RWPE2 (cell line): ENCODE measurements around the gene KRTDAP.

Experiments used
- ATAC-seq: fragments of 200-7000 bp; cut with Tn5 transposase; 3 replicates; pipeline ENCODE4 v1.9.1; 2021; ENCODE audit warnings: low read depth
- DNase-seq: peaks from one replicate; pipeline ENCODE4 v3.0.0-alpha.2; 2020; ENCODE audit warnings: low spot score
- H3K27ac ChIP-seq: fragments of 450-650 bp; 2 replicates; pipeline ENCODE4 v1.5.1; 2017; ENCODE audit warnings: mild to moderate bottlenecking; ENCODE audit not compliant: poor library complexity, severe bottlenecking
- H3K27me3 ChIP-seq: fragments of 250-450 bp; sonication (Bioruptor Pico); 2 replicates; pipeline ENCODE4 v1.5.1; 2021; ENCODE audit warnings: mild to moderate bottlenecking, moderate library complexity; ENCODE audit not compliant: insufficient read depth, poor library complexity, severe bottlenecking
- H3K36me3 ChIP-seq: fragments of 250-450 bp; sonication (Bioruptor Pico); 2 replicates; pipeline ENCODE4 v1.5.1; 2020; ENCODE audit warnings: low read depth, mild to moderate bottlenecking, moderate library complexity
- H3K4me1 ChIP-seq: fragments of 250-450 bp; sonication (Bioruptor Pico); 2 replicates; pipeline ENCODE4 v1.5.1; 2021; ENCODE audit warnings: mild to moderate bottlenecking, moderate library complexity; ENCODE audit not compliant: insufficient read depth, poor library complexity, severe bottlenecking
- H3K4me3 ChIP-seq: fragments of 250-450 bp; sonication (Bioruptor Pico); 2 replicates; pipeline ENCODE4 v1.5.1; 2021; ENCODE audit warnings: mild to moderate bottlenecking, moderate library complexity; ENCODE audit not compliant: severe bottlenecking
- H3K9me3 ChIP-seq: fragments of 250-450 bp; sonication (Bioruptor Pico); 2 replicates; pipeline ENCODE4 v1.5.1; 2021; ENCODE audit warnings: mild to moderate bottlenecking, moderate library complexity; ENCODE audit not compliant: severe bottlenecking
- TF ChIP-seq, protein P1 (sequence below): fragments of 450-650 bp; IDR thresholded peaks from one replicate; pipeline ENCODE4 v1.5.1; 2017; ENCODE audit warnings: mild to moderate bottlenecking, moderate library complexity; ENCODE audit not compliant: poor library complexity, severe bottlenecking

Gene KRTDAP

DNA sequence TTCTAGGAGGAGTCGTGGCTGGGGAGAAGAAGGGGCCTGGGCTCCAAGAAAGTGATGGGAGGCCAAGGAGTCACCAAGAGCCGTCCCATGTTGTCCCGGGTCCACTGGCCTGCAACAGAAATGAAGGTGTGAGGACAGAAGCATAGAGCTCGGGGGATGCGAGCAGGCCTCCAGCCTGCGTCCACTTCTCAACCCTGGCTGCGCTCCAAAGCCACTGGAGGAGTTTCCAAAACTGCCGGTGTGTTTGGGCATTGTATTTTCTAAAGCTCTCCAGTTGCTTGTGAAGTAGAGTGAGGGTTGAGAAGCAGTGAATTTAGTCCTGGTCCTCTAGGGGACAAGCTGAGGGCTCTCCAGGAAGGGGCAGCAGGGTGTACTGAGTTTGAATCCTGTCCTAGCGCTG is 29.2 kb downstream of the KRTDAP start:
- no peak for ATAC-seq
- no peak for DNase-seq
- no peak overlapping the region for H3K4me3 ChIP-seq
- TF ChIP-seq, protein P1, sequence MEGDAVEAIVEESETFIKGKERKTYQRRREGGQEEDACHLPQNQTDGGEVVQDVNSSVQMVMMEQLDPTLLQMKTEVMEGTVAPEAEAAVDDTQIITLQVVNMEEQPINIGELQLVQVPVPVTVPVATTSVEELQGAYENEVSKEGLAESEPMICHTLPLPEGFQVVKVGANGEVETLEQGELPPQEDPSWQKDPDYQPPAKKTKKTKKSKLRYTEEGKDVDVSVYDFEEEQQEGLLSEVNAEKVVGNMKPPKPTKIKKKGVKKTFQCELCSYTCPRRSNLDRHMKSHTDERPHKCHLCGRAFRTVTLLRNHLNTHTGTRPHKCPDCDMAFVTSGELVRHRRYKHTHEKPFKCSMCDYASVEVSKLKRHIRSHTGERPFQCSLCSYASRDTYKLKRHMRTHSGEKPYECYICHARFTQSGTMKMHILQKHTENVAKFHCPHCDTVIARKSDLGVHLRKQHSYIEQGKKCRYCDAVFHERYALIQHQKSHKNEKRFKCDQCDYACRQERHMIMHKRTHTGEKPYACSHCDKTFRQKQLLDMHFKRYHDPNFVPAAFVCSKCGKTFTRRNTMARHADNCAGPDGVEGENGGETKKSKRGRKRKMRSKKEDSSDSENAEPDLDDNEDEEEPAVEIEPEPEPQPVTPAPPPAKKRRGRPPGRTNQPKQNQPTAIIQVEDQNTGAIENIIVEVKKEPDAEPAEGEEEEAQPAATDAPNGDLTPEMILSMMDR: no peak
- no peaks in the 10 kb centered on the region for H3K36me3 ChIP-seq
- H3K9me3 ChIP-seq: no peaks in the 10 kb centered on the region
- H3K27ac ChIP-seq: no peak overlapping the region
- H3K4me1 ChIP-seq: no peaks in the 10 kb centered on the region
- H3K27me3 ChIP-seq: no peaks in the 10 kb centered on the region

DNA sequence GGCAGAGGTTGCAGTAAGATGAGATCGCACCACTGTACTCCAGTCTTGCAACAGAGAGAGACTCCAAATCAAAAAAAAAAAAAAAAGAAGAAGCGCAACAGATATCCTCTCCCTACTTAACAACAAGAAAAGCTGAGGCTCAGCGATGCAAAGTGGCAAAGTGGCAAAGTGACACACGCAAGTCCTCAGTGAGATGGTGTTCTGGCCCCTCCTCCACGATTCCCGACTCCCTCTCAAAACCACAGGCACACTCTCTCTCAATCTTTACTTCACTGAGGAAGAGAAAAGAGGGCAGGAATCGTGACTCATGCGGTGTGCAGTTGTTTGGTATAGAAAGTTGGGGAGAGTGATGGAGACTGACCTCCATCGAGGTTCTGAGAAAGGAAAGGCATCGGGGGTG is 29.7 kb downstream of the KRTDAP start:
- TF ChIP-seq, protein P1: no peak
- ATAC-seq (no peak), DNase-seq (no peak)
- Histone ChIP-seq H3K36me3 (no peaks in the 10 kb centered on the region), H3K27me3 (no peaks in the 10 kb centered on the region), H3K27ac (no peak overlapping the region), H3K4me1 (no peaks in the 10 kb centered on the region), H3K4me3 (no peak overlapping the region), H3K9me3 (no peaks in the 10 kb centered on the region)

DNA sequence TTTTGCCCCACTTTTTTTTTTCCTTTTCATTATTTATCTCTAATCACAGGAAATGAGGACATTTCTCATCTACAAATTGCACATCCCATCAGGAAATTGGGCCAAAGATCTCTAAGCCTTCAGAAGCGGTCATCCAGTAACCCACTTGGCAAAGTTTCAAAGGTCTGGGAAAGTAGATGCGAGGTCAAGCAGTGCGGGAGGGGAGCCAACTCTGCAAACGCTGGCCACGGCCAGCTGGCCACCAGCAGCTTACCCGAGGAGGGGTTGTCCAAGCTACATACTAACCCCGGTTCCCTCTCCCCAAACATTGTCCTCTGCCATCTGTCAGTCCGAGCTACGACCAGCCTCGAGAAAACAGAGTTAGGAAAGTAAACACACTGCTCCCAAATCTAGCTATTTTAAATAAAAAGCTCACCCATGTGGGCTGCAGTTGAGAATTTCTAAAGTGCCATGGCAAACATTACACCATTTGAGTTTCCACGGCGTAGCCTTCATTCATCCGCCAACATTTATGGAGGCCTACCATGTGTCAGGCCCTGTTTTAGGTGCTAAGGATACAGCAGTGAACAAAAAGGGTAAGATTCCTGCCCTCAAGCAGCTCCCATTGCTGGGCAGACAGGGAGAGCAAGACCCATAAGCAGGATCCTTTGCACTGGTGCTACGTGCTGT is 30.7 kb downstream of the KRTDAP start:
- Histone ChIP-seq H3K4me3 (no peak overlapping the region), H3K27ac (no peak overlapping the region), H3K4me1 (no peaks in the 10 kb centered on the region), H3K27me3 (no peaks in the 10 kb centered on the region), H3K36me3 (no peaks in the 10 kb centered on the region), H3K9me3 (no peaks in the 10 kb centered on the region)
- TF ChIP-seq, protein P1: no peak
- DNase-seq (no peak), ATAC-seq (no peak)

DNA sequence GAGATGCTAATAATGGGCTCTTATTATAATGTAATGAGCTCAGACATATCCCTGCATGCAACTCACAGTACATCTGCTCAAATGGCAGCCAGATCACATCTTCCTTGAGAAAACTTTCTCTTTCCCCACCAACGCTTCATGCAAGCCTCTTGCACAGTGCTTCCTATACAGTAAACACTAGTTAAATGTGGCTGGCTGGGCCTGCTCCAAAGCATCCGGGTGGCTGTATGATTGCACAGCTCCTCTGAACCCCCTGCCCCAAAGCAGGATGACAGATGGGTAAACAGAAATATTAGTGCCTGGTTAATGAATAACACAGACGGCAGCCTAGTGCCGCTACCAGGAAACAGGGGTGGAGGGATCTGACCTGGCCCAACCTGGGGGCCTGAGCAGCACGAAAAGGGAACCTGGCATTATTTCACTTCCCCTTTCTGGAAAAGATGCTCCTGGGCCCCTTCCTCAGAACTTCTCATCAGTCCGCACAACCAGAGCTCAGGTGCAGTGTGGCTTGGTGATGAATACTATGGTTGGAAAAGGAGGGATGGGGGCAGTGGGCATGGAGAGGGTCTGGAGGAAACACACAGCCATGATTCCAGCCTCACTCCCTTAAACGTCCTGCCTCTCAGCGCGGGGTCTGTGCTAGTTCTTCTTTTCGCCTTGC is 31.4 kb downstream of the KRTDAP start:
- Histone ChIP-seq H3K9me3 (no peaks in the 10 kb centered on the region), H3K36me3 (no peaks in the 10 kb centered on the region), H3K4me1 (no peaks in the 10 kb centered on the region), H3K27me3 (no peaks in the 10 kb centered on the region), H3K27ac (no peak overlapping the region), H3K4me3 (no peak overlapping the region)
- ATAC-seq (no peak), DNase-seq (no peak)
- TF ChIP-seq, protein P1: no peak

DNA sequence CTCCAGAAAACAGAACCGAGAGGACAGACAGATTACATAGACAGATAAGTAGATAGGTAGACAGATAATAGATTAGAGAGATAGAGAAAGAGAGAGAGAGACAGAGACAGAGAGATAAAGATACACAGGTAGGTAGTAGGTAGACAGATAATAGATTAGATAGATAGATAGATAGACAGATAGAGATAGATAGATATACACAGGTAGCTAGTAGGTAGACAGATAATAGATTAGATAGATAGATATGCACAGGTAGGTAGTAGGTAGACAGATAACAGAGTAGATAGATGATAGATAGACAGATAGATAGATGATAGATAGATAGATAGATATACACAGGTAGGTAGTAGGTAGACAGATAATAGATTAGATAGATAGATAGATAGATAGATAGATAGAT is 32.1 kb downstream of the KRTDAP start:
- no peak overlapping the region for H3K4me3 ChIP-seq
- ATAC-seq: no peak
- no peak for DNase-seq
- H3K4me1 ChIP-seq: no peaks in the 10 kb centered on the region
- no peaks in the 10 kb centered on the region for H3K9me3 ChIP-seq
- no peaks in the 10 kb centered on the region for H3K27me3 ChIP-seq
- TF ChIP-seq, protein P1: no peak
- no peak overlapping the region for H3K27ac ChIP-seq
- no peaks in the 10 kb centered on the region for H3K36me3 ChIP-seq
